ENCODE measurements around the gene IGFL4.
"Not testable (repeated sequence)": the region's sequence is repeated elsewhere in the genome, so short reads cannot be mapped to it uniquely, and the experiment has no call there.

The IGFL4 gene

GRCh38 chr19:46081928-46082727 lies 41.3 kb upstream of the IGFL4 start:
- no peak for DNase-seq (ENCODE audit: low read depth, low spot score)
- H3K4me3 ChIP-seq (ENCODE audit: low read depth, low read length): no peak overlapping the region
- TF ChIP-seq CTCF (IDR thresholded peaks at IDR 0.05; ENCODE audit: insufficient read depth, low read length, missing control alignments): peak; percentile 42
- ChIA-PET POLR2A (interaction anchor here (0.9 kb wide), 1 partner anchor 190 kb away, joined by 4 read pairs; no protein-coding TSS in a partner anchor), CTCF (interaction anchor here (0.6 to 10.3 kb wide), 27 partner anchors 9 to 204 kb away, joined by 3 to 523 read pairs (median 4); partner anchors contain the start of genes CCDC61 and PGLYRP1)

- POLR2A ChIA-PET: no interaction called here
- DNase-seq (ENCODE audit: low read depth, low spot score): peak; percentile 77
Measured at GRCh38 chr19:46080561-46080960, 39.8 kb upstream of the IGFL4 start.

DNA sequence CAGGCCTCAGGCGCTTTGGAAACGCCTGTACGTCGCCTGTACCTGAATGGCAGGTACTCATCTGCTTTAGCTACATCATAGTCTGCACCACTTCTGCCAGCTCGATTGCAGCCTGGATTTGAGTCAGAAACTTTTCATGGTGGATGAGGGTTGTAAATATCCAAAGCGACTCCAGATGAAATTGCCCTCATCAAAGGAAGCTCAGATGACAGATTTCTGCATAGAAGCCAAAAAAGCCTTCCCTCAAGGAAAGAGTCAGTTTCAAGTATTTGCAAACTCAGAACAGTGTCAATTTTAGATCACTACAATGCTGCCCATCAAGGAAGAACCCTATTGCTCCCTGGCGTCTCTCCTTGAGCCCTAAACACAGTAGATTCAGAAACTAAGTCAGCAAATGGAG lies 38.8 kb upstream of the IGFL4 start:
- ChIA-PET CTCF (interaction anchor here (0.6 to 10.3 kb wide), 21 partner anchors 9 to 463 kb away, joined by 3 to 523 read pairs (median 6); partner anchors contain the start of genes IGFL4 and PGLYRP1), POLR2A (interaction anchor here (0.6 to 1.0 kb wide), 2 partner anchors 129 to 189 kb away, joined by 3 to 4 read pairs; no protein-coding TSS in a partner anchor)
- no peak for DNase-seq (ENCODE audit: low read depth, low spot score)
- no peak for TF ChIP-seq CTCF (IDR thresholded peaks at IDR 0.05; ENCODE audit: insufficient read depth, low read length, missing control alignments)
- no peak overlapping the region for H3K4me3 ChIP-seq (ENCODE audit: low read depth, low read length)

More at GRCh38 chr19:46080561-46080960, 39.8 kb upstream of the IGFL4 start:
- CTCF ChIA-PET: interaction anchor here (1.1 to 10.3 kb wide), 13 partner anchors 8 to 462 kb away, joined by 3 to 523 read pairs (median 8); partner anchors contain the start of gene PGLYRP1
- no peak overlapping the region for H3K4me3 ChIP-seq (ENCODE audit: low read depth, low read length)
- TF ChIP-seq CTCF (IDR thresholded peaks at IDR 0.05; ENCODE audit: insufficient read depth, low read length, missing control alignments): no peak

- CTCF ChIA-PET: interaction anchor here (0.6 to 10.3 kb wide), 59 partner anchors 9 to 517 kb away, joined by 3 to 523 read pairs (median 5); partner anchors contain the start of genes IGFL3, IGFL4 and PGLYRP1
- not testable (repeated sequence) for DNase-seq (ENCODE audit: low read depth, low spot score); H3K4me3 ChIP-seq (ENCODE audit: low read depth, low read length)
- POLR2A ChIA-PET: interaction anchor here (1.0 kb wide), 1 partner anchor 189 kb away, joined by 4 read pairs; no protein-coding TSS in a partner anchor
- peak; percentile 50 for TF ChIP-seq CTCF (IDR thresholded peaks at IDR 0.05; ENCODE audit: insufficient read depth, low read length, missing control alignments)
Measured at GRCh38 chr19:46078573-46079332, 38.0 kb upstream of the IGFL4 start.

DNA sequence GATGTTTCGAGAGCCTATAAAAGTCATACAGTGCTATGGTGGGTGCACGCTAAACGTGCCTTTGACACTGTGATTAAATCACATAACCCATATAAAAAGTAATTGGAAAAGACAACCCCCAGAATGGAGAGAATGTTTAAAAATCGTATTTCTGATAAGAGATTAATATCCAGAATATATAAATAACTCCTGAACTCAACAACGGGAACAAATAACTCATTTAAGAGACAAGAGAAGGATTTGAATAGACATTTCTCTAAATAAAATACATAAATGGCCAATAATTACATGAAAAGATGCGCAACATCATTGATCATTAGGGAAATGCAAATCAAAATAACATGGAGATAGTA lies 37.0 kb upstream of the IGFL4 start:
- ChIA-PET CTCF (interaction anchor here (0.6 to 10.3 kb wide), 62 partner anchors 8 to 518 kb away, joined by 3 to 523 read pairs (median 5); partner anchors contain the start of genes IGFL3, IGFL4 and PGLYRP1), POLR2A (interaction anchor here (0.7 to 1.6 kb wide), 2 partner anchors 41 to 49 kb away, joined by 3 read pairs; no protein-coding TSS in a partner anchor)
- H3K4me3 ChIP-seq (ENCODE audit: low read depth, low read length): no peak overlapping the region
- no peak for DNase-seq (ENCODE audit: low read depth, low spot score)
- TF ChIP-seq CTCF (IDR thresholded peaks at IDR 0.05; ENCODE audit: insufficient read depth, low read length, missing control alignments): no peak
